HepG2 (cell line): ENCODE data around the gene ZNF652. TPM values are rescaled to one million over a fixed set of nuclear protein-coding genes. Genes with fewer than 3 reads are reported as not detected.

Source experiments
- ATAC-seq: fragments of 200-7000 bp; cut with Tn5 transposase; 3 replicates; pipeline ENCODE4 v1.9.1; 2020; ENCODE audit warnings: mild to moderate bottlenecking, moderate library complexity
- BruUV-seq: library from RNA; stranded (reverse); fragments of 400-500 nt; replicated peaks from 2 replicates; lab custom pipeline; 2021; lab: Mats Ljungman, UMichigan
- CTCF ChIA-PET: fragments of 300-600 bp; formaldehyde crosslinking; extraction: SDS; loops from one replicate; lab custom pipeline; 2021; ENCODE audit warnings: low total read pairs, inconsistent platforms, low intra/inter-chr PET ratio; lab: Yijun Ruan, JAX
- POLR2A ChIA-PET: fragments of 350-600 bp; sonication (Branson Sonifier 250); formaldehyde crosslinking; loops from one replicate; lab custom pipeline; 2020; ENCODE audit warnings: antibody characterized with exemption, inconsistent platforms; lab: Yijun Ruan, JAX
- DNase-seq: peaks from one replicate; pipeline ENCODE4 v3.0.0-alpha.2; 2015; ENCODE audit warnings: low spot score
- FAIRE-seq: peaks from 3 replicates; lab custom pipeline; 2011; peaks lifted over from hg19 to GRCh38; lab: Jason Lieb, UNC
- H2AFZ ChIP-seq: one replicate; pipeline ENCODE4 v1.6.1; 2011; ENCODE audit warnings: low read length, inconsistent platforms
- H3K27ac ChIP-seq: fragments of 300-600 bp; 3 replicates; pipeline ENCODE4 v1.8.0; 2011; ENCODE audit warnings: mixed run types, mild to moderate bottlenecking, mixed read lengths, low read length, inconsistent platforms; ENCODE audit not compliant: insufficient read depth; ENCODE audit errors: extremely low read length
- H3K27me3 ChIP-seq, 2 experiments: fragments of 200-600 bp in 1 of 2; 2 replicates in 1 of 2; 3 replicates in 1 of 2; pipeline versions ENCODE4 v1.6.0 to v1.8.0; 2011; ENCODE audit warnings: low read length in 2 of 2, mild to moderate bottlenecking in 2 of 2, moderate library complexity in 2 of 2, inconsistent platforms in 1 of 2; ENCODE audit not compliant: insufficient read depth in 2 of 2, control insufficient read depth in 1 of 2
- H3K36me3 ChIP-seq, 2 experiments: fragments of 200-600 bp in 1 of 2; replicated peaks in 1 of 2; 2 replicates in 1 of 2; 3 replicates in 1 of 2; pipeline versions ENCODE4 v1.5.1 to v1.8.0; 2011; ENCODE audit warnings: low read length in 2 of 2, inconsistent platforms in 1 of 2; ENCODE audit not compliant: insufficient read depth in 2 of 2, control insufficient read depth in 1 of 2
- H3K4me1 ChIP-seq: 2 replicates; pipeline ENCODE4 v1.5.1; 2012; ENCODE audit warnings: low read length, inconsistent platforms; ENCODE audit not compliant: insufficient read depth
- H3K4me2 ChIP-seq: 2 replicates; pipeline ENCODE4 v1.6.0; 2011; ENCODE audit warnings: low read depth, low read length, inconsistent platforms
- H3K4me3 ChIP-seq, 3 experiments: fragments of 200-600 bp in 1 of 3; sonication (generic), shearing (Covaris generic) in 1 of 3; replicated peaks in 1 of 3; 2 replicates each; pipeline ENCODE4 v1.5.1; 2011 to 2016; ENCODE audit warnings: low read length in 3 of 3, inconsistent platforms in 2 of 3, low read depth in 2 of 3, mild to moderate bottlenecking in 2 of 3, control low read depth in 1 of 3, mixed read lengths in 1 of 3; ENCODE audit not compliant: insufficient read depth in 1 of 3
- H3K79me2 ChIP-seq: one replicate; pipeline ENCODE4 v1.6.1; 2011; ENCODE audit warnings: low read length, inconsistent platforms; ENCODE audit not compliant: insufficient read depth
- H3K9ac ChIP-seq: 2 replicates; pipeline ENCODE4 v1.6.0; 2011; ENCODE audit warnings: mild to moderate bottlenecking, low read depth, low read length, inconsistent platforms; ENCODE audit not compliant: insufficient read depth
- H3K9me3 ChIP-seq: 2 replicates; pipeline ENCODE4 v1.5.1; 2012; ENCODE audit warnings: mild to moderate bottlenecking, low read length
- H4K20me1 ChIP-seq: 2 replicates; pipeline ENCODE4 v1.6.0; 2011; ENCODE audit warnings: inconsistent platforms, mild to moderate bottlenecking, low read length, moderate library complexity; ENCODE audit not compliant: insufficient read depth
- CEBPB ChIP-seq: IDR thresholded peaks from 2 replicates; pipeline ENCODE4 v1.6.1; 2011; ENCODE audit warnings: low read depth, low read length, improper control_type of control experiment, borderline replicate concordance
- FOSL2 ChIP-seq: sonication (generic); formaldehyde crosslinking; IDR thresholded peaks from 2 replicates; pipeline ENCODE4 v1.4.0; 2020; ENCODE audit warnings: missing genetic modification reagents
- HMG20A ChIP-seq: IDR thresholded peaks from 2 replicates; pipeline ENCODE4 v1.6.1; 2016; ENCODE audit warnings: borderline replicate concordance
- HNF4A ChIP-seq: sonication (generic); formaldehyde crosslinking; IDR thresholded peaks from 2 replicates; pipeline ENCODE4 v1.4.0; 2020; ENCODE audit warnings: missing genetic modification reagents
- MAFF ChIP-seq: IDR thresholded peaks from 2 replicates; pipeline ENCODE4 v1.6.1; 2011; ENCODE audit warnings: low read depth, low read length, improper control_type of control experiment
- MAFK ChIP-seq, 2 experiments: IDR thresholded peaks in 1 of 2; conservative IDR thresholded peaks in 1 of 2; 2 replicates each; pipeline ENCODE4 v1.6.1; 2011; ENCODE audit warnings: improper control_type of control experiment in 2 of 2, low read length in 2 of 2
- MYC ChIP-seq: sonication (generic); formaldehyde crosslinking; IDR thresholded peaks from 2 replicates; pipeline ENCODE4 v1.9.0; 2021; ENCODE audit warnings: missing genetic modification reagents, borderline replicate concordance
- NFE2 ChIP-seq: sonication (generic); formaldehyde crosslinking; IDR thresholded peaks from 2 replicates; pipeline ENCODE4 v1.4.0; 2020; ENCODE audit warnings: missing genetic modification reagents
- NFE2L2 ChIP-seq: fragments of 150-350 bp; IDR thresholded peaks from 2 replicates; pipeline ENCODE4 v1.6.1; 2014; ENCODE audit warnings: low read length
- RFX1 ChIP-seq: fragments of 450-650 bp; IDR thresholded peaks from 2 replicates; pipeline ENCODE4 v1.6.1; 2017
- UBTF ChIP-seq: sonication (generic); formaldehyde crosslinking; IDR thresholded peaks from 2 replicates; pipeline ENCODE4 v1.4.0; 2020; ENCODE audit warnings: mild to moderate bottlenecking, missing genetic modification reagents
- ZFP82 ChIP-seq: sonication (generic); formaldehyde crosslinking; IDR thresholded peaks from 2 replicates; pipeline ENCODE4 v1.5.1; 2020; ENCODE audit warnings: mild to moderate bottlenecking, missing genetic modification reagents, borderline replicate concordance
- ZNF263 ChIP-seq: sonication (generic); formaldehyde crosslinking; IDR thresholded peaks from 2 replicates; pipeline ENCODE4 v1.4.0; 2020; ENCODE audit warnings: missing genetic modification reagents
- ZNF703 ChIP-seq: sonication (generic); formaldehyde crosslinking; IDR thresholded peaks from 2 replicates; pipeline ENCODE4 v1.5.1; 2020; ENCODE audit warnings: missing genetic modification reagents, mild to moderate bottlenecking, moderate library complexity, borderline replicate concordance
- WGBS: methylation state at CpG from one replicate; pipeline ENCODE4 v1.1.6; 2017; ENCODE audit warnings: low lambda C conversion rate; 5-methylcytosine and 5-hydroxymethylcytosine counted together
- in situ Hi-C: cut with HindIII; loops from 2 replicates; pipeline ENCODE4 v1.10.0; 2017; ENCODE audit warnings: low pct_unique_long_range_greater_than_20kb; ENCODE audit not compliant: extremely low pct_ligation_motif_present
- intact Hi-C: fragments of 100-400 bp; cut with micrococcal nuclease; formaldehyde crosslinking; loops from one replicate; pipeline ENCODE4 v1.10.0; 2022; ENCODE audit not compliant: unreplicated experiment
- polyA plus RNA-seq, 8 experiments: library from polyadenylated mRNA; depleted of rRNA in 3 of 8; stranded (reverse) in 7 of 8; unstranded in 1 of 8; fragments of >200 nt; fragmentation: Illumina TruSeq in 4 of 8; extraction: Trizol in 4 of 8; gene quantifications; 2 replicates each; pipeline versions ENCODE4 v1.2.1 to v1.2.3, GENCODE V29; 2011 to 2016; ENCODE audit warnings: low read depth in 4 of 8, missing spikeins in 1 of 8, mixed read lengths in 1 of 8; ENCODE audit not compliant: insufficient read depth in 1 of 8
- total RNA-seq, 5 experiments: library from RNA; depleted of rRNA; stranded (reverse); fragments of >200 nt; fragmentation: Illumina TruSeq; extraction: Trizol; gene quantifications; 2 replicates each; pipeline ENCODE4 v1.2.3, GENCODE V29; 2016; ENCODE audit warnings: low read depth in 1 of 5

Gene ZNF652
- total and polyA plus RNA-seq, 2 of the 13 experiments (the other 11 are each of a cell fraction or from before 2014, with no cell fraction given) = 16.2 to 30.2 TPM

GRCh38 chr17:49252148-49252695 is 109.8 kb downstream of the ZNF652 start:
- WGBS = 35% methylated on average over 6 of the region's 6 CpGs
- ATAC-seq = peak; percentile 60
- H3K27me3 ChIP-seq = peaks cover 1 to 21% of the 10 kb centered on the region in 2 experiments; a peak in 4 of 5 replicates
- H3K9ac ChIP-seq = no peak overlapping the region
- POLR2A ChIA-PET = no interaction called here
- no peak overlapping the region for H3K4me3 ChIP-seq
- TF ChIP-seq HNF4A (CRISPR knock-in tag) (peak; percentile 6; the same call in 1 of the 2 replicates), ZNF703 (CRISPR knock-in tag) (no peak), MYC (CRISPR knock-in tag) (no peak), MAFF (0 out of 2 replicates have a peak, but pooled peaks have one; percentile 18), HMG20A (no peak), CEBPB (0 out of 2 replicates have a peak, but pooled peaks have one; percentile 19), MAFK (conservative IDR thresholded peaks at IDR 0.05 in 1 of 2, IDR thresholded peaks at IDR 0.05 in 1 of 2; ENCODE audit: low read length in 2 of 2) (peak; percentile 31 to 54), NFE2 (CRISPR knock-in tag) (peak; percentile 62; the same call in 1 of the 2 replicates), NFE2L2 (peak; percentile 43; the same call in 1 of the 2 replicates), ZFP82 (CRISPR knock-in tag) (no peak), ZNF263 (CRISPR knock-in tag) (peak; percentile 80), UBTF (CRISPR knock-in tag) (no peak), RFX1 (peak; percentile 18; the same call in 1 of the 2 replicates), FOSL2 (peak; percentile 49)
- TF ChIP-seq, all 625 proteins: peak for 9
- no TSS peak for BruUV-seq
- FAIRE-seq (peak; percentile 60), DNase-seq (peak; percentile 42)
- Histone ChIP-seq H4K20me1 (no peaks in the 10 kb centered on the region), H3K4me2 (no peak overlapping the region), H3K36me3 (no peaks in the 10 kb centered on the region), H3K79me2 (no peaks in the 10 kb centered on the region), H3K27ac (no peak overlapping the region), H3K4me1 (peaks cover 6% of the 10 kb centered on the region; the same call in 1 of the 2 replicates), H2AFZ (no peak overlapping the region), H3K9me3 (no peaks in the 10 kb centered on the region)
- intact Hi-C loops (no loop called here), in situ Hi-C loops (no loop called here)
- CTCF ChIA-PET = no interaction called here
